CD4-positive, alpha-beta T cell treated with Interleukin-21 for 1 hour (primary cell): ENCODE data around the gene FAM120B.
A peak's percentile ranks its signal among the peaks of the same experiment; 100 is the strongest.

Experiments used
- DNase-seq: peaks from one replicate; pipeline ENCODE4 v3.0.0-alpha.2; 2020

The FAM120B gene

DNA sequence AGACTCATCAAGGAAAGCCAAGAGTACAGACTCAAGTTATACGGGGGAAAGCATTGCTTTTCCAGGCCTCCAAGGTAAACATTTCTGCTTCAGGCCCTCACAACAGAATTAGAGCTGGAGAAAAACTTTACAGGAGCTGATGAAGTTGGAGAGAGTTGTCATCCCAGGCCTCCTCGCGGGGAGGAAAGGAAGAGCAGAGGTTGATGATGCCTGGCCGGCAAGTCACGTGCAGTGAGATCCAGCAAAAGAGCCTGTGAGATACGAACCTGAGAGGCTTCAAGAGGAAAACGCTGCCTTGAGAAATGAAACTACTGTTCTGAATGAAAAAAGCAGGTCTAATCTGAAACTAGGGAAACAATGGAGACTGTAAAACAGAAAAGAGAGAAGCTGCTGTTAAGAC lies 122.9 kb downstream of the FAM120B start:
- no peak for DNase-seq

DNA sequence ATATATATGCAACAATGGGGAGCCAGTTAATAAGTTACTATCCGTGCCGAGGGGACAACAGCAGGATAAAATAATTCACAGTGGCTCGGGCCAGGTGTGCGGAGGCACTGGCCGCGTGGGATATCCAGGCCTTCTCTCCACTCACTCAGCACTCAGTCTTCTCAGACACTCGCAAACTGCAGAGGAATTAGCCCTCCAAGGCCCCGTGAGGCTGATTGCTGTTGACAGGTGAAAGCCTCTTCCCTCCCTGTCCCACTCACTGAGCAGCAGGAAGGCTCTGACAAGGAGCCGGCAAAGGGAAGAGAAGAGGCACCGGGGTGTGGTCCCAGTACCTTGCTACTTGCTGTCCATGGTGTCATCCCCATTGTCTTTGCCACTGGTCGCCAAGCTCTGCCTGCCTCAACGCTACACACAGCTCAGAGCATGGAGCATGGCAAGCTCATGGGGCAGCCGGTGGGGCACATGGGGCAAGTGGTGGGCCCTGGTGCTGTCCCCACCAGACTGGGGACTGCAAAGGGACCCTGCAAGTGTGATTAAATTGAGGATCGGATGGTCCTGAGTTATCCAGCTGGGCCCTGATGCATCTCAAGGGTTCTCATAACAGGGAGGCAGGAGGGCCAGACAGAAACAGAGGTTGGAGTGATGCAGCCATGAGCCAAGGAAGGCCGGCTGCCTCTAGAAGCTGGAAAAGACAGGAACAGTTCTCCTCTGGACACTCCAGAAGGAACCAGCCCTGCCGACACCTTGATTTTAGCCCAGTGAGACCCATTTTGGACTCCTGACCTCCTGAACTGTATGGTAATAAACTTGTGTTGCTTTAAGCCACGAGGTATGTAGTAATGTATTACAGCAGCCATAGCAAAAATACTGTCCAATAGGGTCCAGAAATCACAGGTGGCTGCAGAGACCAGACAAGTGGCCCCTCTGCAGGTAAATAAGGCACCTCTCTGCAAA lies 126.9 kb downstream of the FAM120B start:
- no peak for DNase-seq

DNA sequence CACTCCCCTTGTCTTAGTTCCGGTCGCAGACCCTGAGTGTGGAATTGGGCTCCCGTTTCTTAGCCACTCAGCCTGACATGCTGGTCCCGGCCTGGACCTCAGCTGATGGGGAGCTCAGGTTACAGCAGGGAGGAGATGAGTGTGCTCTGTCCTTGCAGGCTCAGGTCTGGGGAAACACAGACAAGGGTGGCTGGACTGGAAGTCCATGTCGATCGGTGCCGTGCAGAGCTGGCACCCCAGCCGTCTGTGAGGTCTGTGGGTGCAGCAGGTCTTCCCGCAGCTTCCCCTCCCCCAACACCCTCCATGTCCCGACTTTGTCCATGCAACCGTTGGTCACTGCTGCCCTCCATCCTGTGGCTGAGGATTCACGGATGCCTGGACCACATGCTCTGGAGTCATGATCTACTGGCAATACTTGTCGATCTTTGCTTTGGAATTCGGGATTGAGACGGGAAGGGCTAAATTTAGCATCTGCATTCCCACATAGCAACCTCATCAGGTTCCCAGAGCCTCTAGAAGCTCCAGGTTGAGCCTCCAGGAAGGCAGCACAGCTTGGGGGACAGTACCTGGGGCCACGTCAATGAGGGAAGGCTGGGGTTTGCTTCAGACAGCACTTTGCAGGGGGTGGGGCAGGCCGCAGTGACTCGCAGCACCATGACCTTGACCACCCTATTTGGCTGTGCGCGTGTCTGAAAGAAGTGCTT lies 127.7 kb downstream of the FAM120B start:
- DNase-seq: no peak

DNA sequence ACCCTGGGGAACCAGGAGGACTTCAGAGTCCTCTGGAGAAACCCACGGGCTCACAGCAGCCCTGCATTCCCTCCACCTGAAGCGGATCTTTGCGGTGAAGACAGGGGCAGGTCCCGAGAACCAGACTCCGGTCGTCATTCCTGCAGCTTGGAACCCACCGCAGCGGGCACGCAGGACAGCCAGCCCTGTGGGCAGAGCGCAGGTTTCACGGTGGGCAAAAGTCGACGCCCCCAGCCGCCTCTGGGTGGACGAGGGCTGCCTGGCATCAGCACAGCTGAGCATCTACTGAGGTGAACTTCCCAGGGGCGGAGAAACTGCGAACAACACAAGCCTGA lies 128.2 kb downstream of the FAM120B start:
- no peak for DNase-seq

DNA sequence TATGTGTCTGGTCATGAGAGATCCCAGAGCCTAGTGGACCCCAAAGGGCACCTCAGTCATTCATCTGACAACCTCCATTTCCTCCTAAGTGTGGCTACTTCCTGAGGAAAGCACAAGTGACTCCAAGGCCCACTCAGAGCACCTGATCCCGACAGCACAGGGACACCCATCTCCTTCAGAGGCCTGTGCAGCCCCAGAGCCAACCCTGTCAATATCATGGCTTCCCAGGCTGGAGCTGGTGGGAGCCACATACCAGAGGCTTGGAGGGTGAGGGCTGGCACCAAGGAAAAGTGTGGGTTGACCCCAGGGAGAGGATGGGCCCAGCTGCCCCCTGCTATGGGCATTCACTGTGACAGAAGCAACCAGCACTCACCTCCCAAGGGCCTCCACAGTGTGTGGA lies 129.2 kb downstream of the FAM120B start:
- DNase-seq: no peak

DNA sequence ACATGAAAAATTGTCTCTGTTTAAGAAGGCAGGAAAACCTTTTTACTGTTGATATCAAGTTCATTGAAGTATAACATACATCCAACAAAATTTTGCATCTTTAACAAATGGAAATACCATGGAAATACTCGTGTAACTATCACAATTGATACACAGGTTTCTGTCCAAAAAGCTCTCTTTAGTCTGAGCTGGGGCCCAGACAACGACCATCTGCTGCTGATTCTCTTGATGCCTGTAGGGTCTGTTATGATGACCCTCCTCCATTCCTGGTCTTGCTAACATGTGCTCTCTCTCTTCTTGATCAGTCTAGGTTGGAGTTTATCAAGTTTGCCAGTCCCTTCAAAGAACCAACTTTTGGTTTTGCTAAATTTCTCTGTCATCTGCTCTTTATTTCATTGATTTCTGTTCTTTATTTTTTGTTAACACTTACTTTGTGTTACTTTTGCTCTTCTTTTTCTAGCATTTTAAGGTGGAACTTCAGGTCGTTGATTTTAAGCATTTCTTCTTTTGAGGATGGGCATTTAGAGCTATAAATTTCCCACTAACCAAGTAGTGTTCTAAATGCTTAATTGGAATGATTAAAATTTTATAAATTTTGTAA lies 129.8 kb downstream of the FAM120B start:
- DNase-seq: no peak

DNA sequence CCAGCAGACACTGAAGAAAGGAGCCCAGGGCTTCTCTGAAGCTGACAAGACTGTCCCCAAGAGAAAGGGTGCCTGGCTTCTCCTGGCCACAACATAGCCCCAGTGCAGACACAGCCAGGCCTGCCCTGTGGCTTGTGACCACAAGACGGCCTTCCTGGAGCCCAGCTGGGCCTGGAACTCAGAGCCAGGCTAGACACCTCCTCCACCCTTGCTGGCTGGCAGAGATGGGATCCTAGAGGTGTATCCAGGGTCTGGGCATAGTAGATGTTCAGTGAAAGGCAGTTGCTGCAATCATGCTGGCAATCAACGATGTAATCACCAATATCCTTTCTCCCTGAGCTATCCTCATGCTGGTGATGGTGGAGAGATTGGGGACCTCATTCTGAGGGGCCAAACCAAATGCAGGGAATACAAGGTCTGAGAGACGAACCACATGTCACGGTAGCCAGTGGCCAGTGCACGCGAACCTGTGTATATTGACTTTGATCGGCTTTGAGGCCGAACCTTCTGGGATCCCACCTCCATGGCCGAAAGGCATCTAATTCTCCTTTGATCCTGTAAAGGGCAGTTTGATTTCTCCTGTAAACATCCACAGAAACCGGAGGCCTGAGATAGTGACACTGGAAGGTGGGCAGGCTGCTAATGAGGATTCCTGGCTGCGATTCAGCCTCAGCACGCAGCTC lies 131.3 kb downstream of the FAM120B start:
- no peak for DNase-seq

DNA sequence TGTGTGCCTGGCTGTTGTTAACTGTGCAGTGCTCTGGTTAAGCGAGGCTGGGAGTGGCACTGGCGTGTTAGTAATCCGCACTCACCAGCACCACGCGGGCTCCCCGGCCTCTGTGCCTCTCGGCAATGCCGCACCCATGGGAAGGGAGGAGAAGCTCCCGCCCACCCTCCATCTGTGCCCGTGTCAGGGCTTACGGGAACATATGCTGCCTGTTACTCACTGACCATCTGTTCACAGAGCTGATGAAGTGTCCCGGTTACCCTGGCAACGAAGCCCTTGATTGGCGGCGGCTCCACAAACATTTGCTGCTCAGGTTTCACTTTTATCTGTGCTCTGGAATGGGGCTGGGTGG lies 131.8 kb downstream of the FAM120B start:
- DNase-seq: peak; percentile 30

DNA sequence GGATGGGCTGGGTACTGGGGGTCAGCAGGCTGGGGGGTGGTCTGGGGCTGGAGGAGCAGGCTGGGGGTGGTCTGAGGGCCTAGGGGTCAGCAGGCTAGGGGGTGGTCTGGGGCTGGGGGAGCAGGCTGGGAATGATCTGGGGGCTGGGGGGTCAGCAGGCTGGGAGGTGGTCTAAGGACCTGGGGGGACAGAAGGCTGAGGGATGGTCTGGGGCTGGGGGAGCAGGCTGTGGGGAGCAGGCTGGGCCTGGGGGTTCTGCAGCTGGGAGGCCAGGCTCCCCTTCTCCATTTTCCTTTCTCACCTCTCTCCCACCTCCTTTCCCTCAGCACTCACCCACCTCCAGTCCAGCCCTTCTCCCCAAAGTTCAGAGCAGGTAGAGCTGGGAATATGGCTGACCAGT lies 132.3 kb downstream of the FAM120B start:
- no peak for DNase-seq

DNA sequence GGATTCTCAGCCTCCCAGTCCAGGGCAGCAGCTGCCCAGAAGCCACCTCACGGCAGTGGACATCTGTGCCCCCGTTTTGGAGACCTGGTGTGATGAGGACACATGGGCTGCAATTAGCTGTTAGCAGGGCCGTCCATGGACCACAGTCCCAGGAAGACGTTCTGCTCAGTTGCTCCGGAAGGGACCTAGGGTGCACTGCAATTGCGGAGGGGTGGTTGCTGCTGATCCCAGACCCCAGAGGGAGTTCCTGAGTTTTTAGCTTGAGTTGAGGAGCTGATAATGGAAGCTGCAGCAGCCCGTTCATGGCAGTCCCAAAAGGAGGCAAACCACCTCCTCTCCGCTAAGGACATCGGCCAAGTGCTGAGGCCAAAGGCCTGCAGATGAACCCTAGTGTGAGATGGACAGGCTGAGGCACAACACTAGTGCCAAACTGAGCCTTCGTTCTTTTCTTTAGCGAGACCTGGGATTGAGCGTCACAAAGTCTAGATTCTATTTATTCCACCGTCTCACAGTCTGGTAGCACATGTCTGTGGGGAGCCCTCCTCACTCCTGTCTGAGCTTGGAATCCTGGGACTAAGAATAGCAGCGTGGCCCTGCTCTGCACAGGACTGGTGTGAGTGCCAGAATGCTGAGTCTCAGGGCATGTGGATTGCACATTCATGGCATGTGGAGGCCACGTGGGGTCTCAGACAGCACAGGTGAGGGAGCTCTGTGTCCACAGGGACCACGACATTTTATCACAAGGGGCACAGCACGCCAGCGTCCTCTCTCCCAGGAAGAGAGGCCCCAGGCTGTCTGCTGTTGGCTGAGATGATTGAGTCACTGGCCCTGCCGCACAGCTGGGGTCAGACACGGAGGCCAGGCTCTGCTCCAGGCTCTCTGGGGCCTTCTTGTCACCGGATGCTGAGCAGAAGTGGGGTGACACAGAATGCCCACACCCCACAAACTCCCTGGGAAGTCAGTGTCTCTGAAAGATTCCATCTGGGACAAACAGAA lies 133.1 kb downstream of the FAM120B start:
- no peak for DNase-seq

DNA sequence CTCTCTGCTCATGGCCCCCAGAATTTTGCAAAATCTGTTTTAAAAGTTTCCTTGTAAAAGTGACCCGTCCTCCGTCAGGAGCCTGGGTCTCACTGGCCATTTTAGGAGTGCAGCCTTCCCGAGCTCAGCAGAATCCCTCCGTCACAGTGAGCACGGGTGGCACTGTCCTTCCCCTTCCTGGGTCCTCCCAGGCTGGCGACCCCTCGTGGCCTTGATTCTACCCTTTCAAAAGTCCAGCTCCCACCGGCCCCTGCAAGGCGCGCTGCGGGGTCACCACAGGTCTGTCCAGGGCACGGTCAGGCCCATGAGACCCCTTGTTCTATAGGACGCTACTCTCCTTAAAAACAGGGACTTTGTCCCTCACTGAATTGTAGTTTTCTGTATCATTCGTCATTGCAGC lies 133.9 kb downstream of the FAM120B start:
- no peak for DNase-seq

DNA sequence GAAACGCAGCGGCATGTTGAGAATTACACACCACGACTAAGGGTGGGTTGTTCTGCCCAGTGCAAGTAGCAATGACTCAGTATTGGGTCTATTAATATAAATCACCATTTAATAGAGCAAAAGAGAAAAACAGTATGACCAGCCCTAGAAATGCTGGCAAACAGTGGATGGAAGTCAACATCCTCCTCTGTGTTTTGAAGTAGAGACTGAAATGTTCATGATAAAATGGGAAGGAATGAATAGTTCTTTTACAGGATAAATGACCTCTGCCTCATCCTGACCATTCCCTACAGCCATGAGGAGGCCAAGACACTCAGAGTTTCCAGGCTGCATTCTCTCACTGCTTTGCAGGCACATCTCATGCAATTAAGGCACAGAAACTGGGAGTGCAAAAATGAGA lies 134.8 kb downstream of the FAM120B start:
- DNase-seq: no peak

DNA sequence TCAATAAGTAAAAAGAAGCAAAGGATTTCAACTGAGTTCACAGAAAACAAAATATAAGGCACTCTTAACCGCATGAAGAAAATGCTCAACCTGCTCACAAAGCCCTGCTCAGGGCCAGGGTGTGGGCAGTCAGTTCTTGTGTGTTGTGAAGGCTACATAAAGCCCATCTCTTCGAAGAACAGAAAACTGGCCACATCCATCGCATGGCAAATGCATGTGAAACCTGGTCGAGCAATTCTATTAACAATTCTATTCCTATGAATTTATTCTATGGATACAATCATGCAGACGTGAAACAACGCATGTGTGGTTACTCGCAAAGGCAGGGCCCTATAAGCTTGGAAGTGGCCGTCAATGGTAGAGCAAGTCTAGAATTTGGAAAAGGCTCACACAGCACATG lies 136.0 kb downstream of the FAM120B start:
- DNase-seq: no peak

DNA sequence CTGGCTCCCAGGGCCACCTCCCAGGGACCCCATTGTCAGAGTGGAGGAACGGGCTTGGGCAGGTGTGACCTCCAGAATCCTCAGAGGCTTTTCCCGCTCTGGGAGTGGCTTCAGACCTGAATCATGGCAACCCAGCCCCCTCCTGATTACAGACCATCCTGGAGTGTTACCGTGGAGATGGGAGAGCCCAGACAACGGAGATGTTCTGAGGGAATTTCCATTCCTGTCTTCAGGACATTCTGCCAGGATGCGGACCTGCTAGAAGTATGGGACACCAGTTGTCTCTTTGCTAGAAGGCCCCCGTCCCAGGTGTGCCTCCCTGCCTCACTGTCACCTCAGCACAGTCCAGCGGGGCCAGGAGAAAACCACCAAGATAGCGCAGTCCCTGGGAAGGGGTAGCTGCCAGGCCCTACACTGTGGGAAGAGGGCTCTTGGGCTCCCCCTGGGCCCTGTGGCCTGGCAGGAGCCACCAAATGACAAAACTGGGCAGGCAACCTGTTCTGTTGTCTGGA lies 136.6 kb downstream of the FAM120B start:
- no peak for DNase-seq

DNA sequence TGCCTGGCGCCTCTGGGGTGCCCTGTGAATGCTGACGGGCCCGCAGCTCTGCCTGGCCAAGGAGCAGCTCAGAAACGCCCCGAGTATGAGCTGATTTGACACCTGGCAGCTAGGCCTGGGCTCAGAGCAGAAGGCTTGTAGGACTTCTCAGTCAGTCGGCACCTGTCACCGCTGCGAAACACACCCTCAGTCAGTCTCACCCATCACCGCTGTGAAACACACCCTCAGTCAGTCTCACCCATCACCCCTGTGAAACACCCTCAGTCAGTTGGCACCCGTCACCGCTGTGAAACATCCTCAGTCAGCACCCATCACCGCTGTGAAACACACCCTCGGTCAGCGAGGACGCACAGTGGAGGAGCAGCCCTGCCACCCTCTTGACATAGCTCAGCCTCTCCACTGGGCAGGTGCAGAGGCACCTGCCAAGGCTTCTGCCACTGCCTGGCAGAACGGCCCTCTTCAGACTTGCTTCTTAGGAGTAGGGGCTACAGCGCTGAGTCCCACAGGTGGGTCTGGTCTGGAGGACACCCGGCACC lies 137.6 kb downstream of the FAM120B start:
- peak; percentile 22 for DNase-seq

DNA sequence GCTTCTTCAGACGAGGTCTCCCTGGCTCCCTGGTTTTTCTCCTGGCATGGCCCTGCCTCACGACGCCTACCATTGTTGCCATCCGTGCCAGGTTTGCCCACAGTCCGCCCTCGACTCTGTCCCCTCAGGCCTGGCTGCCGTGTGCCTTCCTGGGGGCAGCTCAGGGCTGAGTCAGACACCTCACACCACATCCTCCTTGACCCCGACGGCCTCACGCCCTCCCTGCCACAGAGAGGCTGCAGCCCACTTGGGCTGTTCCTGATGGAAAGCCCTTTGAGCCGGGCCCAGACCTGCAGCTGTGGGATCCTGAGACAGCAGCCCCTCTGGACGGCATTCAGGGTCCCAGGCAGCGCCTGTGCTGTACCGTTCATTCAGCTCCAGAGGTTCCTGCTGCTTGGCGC lies 138.3 kb downstream of the FAM120B start:
- no peak for DNase-seq

DNA sequence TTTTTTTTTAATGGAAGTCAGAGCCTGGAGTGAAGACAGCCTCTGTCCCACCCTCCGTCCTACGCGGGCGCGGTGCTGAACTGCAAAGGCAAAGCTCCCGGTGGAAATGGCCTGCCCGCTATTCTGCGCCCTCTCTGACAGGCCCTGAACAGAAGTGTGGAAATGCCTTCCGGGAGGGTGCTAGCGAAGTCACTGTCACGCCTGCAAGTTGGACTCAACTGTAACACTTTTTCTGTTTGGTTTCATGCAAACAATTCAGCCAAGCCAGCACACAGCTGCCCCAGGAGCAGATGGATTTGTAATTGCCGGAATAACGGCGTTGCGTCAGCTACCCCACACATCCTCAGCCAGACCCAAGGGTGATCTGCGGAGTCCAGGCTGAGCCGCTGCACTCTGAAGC lies 138.9 kb downstream of the FAM120B start:
- no peak for DNase-seq

DNA sequence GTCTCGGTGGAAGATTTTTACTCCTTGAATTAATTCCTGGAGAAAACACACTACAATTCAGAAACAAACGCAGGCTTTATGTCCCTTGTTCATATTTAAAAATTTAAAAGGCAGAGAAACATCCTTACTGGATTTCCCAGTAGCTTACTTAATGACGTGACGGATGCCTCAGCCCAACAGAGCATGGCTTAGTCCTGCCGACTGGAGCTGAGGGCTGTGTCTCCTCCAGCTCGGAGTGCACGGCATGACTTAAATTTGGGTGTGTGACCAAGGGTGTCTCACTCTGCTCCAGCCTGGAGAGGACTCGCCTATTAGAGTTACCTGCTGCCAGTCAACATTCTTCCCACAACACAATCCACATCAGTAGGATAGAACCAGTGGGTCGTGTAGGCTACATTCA lies 139.4 kb downstream of the FAM120B start:
- no peak for DNase-seq

DNA sequence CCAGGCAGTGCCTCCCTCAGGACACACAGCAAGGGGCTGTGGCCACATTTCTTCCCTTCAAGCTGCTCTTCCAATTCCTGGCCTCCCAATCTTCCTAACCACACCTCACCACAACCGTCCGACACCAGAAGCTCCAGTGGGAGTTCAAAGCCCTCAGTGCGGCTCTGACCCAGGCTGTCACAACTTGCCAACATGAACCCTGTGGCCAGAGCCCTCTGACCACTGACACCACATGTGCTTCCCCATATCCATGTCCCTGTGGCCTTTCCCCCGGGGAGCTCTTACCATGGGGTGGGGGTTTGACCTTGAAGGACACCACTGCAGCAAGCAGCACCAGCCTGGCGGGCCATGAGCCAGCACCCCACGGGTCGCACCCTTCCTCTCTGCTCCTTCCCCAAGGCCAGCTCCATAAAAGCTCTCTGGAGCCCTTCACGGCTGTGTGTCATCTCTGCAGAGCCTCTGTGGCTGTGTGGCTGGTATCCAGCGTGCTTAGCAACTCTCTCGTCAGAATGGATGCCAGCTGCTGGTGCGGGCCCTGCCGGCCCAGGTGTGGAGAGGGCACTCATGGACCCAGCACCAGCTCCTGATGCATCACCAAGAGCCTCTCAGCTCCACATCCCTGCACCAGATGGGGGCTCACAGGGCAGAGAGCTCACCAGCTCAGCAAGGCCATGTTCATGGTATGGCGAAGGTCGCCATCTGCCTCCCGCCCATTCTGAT lies 140.4 kb downstream of the FAM120B start:
- no peak for DNase-seq

DNA sequence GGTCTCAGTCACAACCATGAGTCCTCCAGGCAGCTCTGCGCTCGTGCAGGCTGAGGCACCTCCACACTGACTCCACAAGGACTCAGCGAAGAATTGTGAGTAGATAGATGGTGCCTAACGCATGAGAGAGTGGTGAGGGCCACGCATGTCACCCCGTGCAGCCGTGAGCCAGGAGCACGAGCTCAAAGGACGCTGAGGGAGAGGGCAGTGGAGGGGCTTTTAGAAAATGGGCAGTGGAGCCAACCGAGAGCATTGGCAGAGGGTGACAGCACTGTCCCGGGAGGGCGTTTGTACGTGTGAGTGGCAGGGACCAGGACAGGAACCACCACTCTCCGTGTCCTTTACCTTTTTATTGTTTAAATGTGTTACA lies 141.0 kb downstream of the FAM120B start:
- no peak for DNase-seq

DNA sequence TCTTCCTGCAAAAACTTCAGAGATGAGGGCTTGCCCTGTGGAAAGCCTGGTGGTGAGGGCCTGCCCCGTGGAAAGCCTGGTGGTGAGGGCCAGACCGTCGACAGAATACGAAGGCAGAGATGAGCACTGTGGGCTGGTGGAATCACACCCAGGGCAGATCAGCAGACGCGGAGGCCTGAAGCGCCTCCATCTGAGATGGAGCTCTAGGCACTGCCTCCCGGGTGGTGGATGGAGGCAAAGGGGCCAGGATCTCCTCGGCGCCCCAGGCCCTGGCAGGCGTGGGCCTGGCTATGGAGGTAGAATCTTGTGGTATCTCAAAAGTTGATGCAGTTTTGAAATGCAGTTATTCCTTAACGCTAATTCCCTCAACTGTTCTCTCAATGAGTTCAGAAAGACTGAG lies 141.8 kb downstream of the FAM120B start:
- DNase-seq: no peak
